ENCODE data around the gene B3GAT2.

The B3GAT2 gene

DNA sequence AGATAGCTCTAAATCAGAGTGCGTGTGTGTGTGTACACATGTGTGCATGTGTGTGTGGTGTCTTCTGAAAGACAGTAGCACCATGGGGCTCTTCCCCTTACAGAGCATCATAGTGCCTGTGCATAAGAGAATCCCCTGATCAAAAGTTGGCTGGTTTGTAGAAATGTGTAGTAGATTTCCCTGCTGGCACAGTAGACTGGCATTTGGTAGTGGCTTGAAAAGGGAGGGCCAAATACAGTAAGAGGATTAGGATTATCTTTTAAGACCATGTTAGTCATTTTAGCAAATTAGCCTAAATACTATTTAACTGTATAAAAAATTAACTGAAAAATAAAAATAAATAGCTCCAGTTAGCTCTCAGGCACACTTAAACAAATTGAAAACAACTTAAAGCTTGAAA is 112.6 kb downstream of the B3GAT2 start:
- Mint-ChIP-seq H3K27ac (no peak overlapping the region), H3K9me3 (no peaks in the 10 kb centered on the region)
- TF ChIP-seq, protein P1, sequence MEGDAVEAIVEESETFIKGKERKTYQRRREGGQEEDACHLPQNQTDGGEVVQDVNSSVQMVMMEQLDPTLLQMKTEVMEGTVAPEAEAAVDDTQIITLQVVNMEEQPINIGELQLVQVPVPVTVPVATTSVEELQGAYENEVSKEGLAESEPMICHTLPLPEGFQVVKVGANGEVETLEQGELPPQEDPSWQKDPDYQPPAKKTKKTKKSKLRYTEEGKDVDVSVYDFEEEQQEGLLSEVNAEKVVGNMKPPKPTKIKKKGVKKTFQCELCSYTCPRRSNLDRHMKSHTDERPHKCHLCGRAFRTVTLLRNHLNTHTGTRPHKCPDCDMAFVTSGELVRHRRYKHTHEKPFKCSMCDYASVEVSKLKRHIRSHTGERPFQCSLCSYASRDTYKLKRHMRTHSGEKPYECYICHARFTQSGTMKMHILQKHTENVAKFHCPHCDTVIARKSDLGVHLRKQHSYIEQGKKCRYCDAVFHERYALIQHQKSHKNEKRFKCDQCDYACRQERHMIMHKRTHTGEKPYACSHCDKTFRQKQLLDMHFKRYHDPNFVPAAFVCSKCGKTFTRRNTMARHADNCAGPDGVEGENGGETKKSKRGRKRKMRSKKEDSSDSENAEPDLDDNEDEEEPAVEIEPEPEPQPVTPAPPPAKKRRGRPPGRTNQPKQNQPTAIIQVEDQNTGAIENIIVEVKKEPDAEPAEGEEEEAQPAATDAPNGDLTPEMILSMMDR (IDR thresholded peaks at IDR 0.05): no peak

DNA sequence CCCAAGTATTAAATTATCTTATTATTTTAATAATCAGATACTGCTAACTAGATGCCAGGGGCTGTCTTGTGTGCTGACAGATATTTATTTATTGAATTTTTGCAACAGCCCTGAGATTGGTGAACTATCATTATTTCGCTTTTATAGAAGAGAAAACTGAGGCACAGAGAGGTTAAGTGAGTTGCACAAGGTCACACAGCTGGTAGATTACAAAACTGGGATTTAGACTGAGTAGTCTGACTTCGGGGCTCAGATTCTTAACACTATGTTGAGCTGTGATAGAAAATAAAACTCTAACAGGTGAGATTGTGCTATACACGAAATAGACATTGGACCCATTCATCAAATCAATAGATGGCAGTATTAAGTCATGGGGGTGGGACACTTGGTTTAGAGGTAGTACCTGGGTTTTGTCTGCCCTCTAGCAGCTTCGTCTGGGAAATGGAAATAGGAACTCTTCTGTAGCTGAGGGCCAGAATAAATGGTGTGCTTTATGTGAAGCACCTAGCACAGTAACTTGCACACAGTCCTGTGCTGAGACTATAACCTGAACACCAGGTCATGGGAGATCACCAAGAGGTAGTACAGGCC is 113.4 kb downstream of the B3GAT2 start:
- peaks cover 10% of the 10 kb centered on the region for H3K4me1 Mint-ChIP-seq
- H3K27ac Mint-ChIP-seq: no peak overlapping the region
- H3K27me3 Mint-ChIP-seq (ENCODE audit: low read depth, poor library complexity): no peaks in the 10 kb centered on the region
- no peaks in the 10 kb centered on the region for H3K9me3 Mint-ChIP-seq
- H3K36me3 Mint-ChIP-seq (ENCODE audit: low read depth): no peaks in the 10 kb centered on the region
- H3K4me3 Mint-ChIP-seq: no peak overlapping the region
- TF ChIP-seq, protein P1 (IDR thresholded peaks at IDR 0.05): no peak
- no peak for DNase-seq

More for the DNA sequence above, 112.6 kb downstream of the B3GAT2 start:
- no peaks in the 10 kb centered on the region for H3K36me3 Mint-ChIP-seq (ENCODE audit: low read depth)
- no peak for DNase-seq
- no peak overlapping the region for H3K4me3 Mint-ChIP-seq
- peaks cover 3% of the 10 kb centered on the region for H3K4me1 Mint-ChIP-seq
- no peaks in the 10 kb centered on the region for H3K27me3 Mint-ChIP-seq (ENCODE audit: low read depth, poor library complexity)

DNA sequence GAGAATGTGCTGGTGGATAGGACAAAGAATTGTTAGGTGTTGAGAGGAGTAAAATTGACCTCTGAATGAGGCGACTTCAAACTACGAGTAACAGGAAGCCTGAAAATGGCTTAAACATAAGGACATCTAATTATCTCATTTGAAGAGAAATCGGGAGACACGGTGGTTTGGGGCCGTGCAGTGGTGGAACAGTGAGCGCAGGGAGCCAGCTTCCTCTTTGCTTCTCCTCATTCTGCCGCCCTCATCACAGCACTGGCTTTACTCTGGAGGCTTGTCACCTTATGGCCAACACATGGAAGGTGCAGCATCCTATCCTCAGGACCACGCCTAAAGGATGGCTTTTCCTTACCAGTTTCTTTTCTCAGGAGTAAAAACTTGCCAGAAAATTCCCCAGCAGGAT is 114.3 kb downstream of the B3GAT2 start:
- no peaks in the 10 kb centered on the region for H3K27me3 Mint-ChIP-seq (ENCODE audit: low read depth, poor library complexity)
- DNase-seq: no peak
- no peak overlapping the region for H3K4me3 Mint-ChIP-seq
- TF ChIP-seq, protein P1 (IDR thresholded peaks at IDR 0.05): no peak
- H3K9me3 Mint-ChIP-seq: no peaks in the 10 kb centered on the region
- peaks cover 12% of the 10 kb centered on the region for H3K4me1 Mint-ChIP-seq
- H3K36me3 Mint-ChIP-seq (ENCODE audit: low read depth): no peaks in the 10 kb centered on the region
- no peak overlapping the region for H3K27ac Mint-ChIP-seq

DNA sequence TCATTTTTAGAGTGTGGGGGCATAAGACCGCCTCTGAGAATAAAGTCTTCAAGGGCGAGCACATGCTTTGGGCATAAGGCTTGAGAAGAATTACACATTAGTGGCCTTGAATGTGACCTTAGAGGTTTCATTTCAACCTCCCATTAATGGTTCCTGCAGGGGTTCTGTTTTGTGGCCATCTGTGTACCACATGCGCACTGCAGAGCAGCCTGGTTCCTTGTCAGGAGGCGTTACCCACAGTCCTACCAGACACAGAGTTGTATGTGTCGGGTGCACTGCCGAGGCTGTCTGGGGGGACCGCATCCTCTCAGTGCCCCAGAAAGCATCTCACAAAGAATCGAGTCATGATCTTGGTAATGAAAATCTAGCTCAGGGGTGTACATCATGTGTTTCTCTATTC is 115.7 kb downstream of the B3GAT2 start:
- TF ChIP-seq, protein P1 (IDR thresholded peaks at IDR 0.05): no peak
- Mint-ChIP-seq H3K27ac (no peak overlapping the region), H3K9me3 (no peaks in the 10 kb centered on the region), H3K36me3 (ENCODE audit: low read depth) (no peaks in the 10 kb centered on the region), H3K4me3 (no peak overlapping the region), H3K27me3 (ENCODE audit: low read depth, poor library complexity) (no peaks in the 10 kb centered on the region), H3K4me1 (peaks cover 12% of the 10 kb centered on the region)
- no peak for DNase-seq

DNA sequence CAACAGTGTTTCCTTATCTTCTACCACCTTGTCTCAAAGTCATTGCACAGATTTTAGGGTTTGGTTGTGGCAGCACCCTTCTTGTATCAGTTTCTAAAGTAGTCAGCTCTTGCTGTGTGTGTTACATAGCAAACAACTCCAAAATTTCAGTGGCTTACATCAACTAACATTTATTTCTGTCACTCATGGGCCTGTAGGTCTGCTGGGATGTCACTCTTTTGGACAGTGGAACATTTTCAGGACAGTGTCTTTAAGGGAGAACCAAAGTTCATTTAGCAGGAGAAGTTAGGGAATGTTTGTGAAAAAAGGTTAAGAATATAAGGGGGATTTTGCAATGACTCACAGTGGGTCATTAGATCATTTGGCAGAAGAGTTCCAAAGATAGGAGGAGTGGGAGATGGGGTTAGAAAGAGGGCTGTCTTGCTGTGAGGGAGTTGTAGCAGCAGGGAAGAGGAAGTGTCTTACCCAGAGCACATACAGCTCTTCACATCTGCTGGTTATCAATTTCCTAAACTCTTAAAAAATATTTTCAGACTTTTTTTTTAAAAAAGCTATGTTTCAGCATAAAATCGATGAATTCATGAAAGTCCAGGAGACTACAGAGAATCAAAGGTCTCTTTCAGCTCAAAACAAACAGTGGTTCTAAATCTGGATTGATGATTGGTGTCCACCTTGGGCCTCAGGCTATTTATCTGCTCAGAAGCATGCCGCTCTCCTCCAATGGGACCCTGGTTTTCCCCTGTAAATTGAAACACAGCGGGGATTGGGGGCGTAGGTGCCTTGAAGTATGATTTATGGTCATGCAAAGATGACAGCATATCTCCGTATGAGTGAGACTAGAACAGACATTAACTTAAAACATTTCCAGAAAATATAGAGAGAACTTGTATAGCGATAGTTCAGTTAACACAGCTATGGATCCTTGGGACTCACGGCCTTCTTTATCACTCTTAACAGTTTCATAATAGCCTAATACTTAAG is 117.3 kb downstream of the B3GAT2 start:
- no peak for DNase-seq
- Mint-ChIP-seq H3K27me3 (ENCODE audit: low read depth, poor library complexity) (no peaks in the 10 kb centered on the region), H3K27ac (peak overlapping the region; percentile 45), H3K9me3 (no peaks in the 10 kb centered on the region), H3K4me1 (peaks cover 12% of the 10 kb centered on the region), H3K4me3 (no peak overlapping the region), H3K36me3 (ENCODE audit: low read depth) (no peaks in the 10 kb centered on the region)
- TF ChIP-seq, protein P1 (IDR thresholded peaks at IDR 0.05): no peak
